GM12875 (cell line): ENCODE measurements around the gene CDK14.

Source experiments
- H3K4me3 ChIP-seq: one replicate; pipeline ENCODE4 v1.5.1; 2011; ENCODE audit warnings: low read depth, low read length, control low read depth
- CTCF ChIP-seq: IDR thresholded peaks from 2 replicates; pipeline ENCODE4 v1.5.1; 2011; ENCODE audit warnings: low read depth, mild to moderate bottlenecking, control low read depth, inconsistent platforms, low read length, moderate library complexity, borderline replicate concordance; ENCODE audit not compliant: insufficient read depth

Gene CDK14

GRCh38 chr7:90584378-90584777 is 11.7 kb upstream of the CDK14 start:
- TF ChIP-seq CTCF = no peak
- no peak overlapping the region for H3K4me3 ChIP-seq

- no peak overlapping the region for H3K4me3 ChIP-seq
- no peak for TF ChIP-seq CTCF
These were observed 10.0 kb upstream of the CDK14 start for GRCh38 chr7:90586091-90586490.

- TF ChIP-seq CTCF = no peak
- no peak overlapping the region for H3K4me3 ChIP-seq
These were observed 8.4 kb upstream of the CDK14 start for GRCh38 chr7:90587766-90588165.

GRCh38 chr7:90592033-90592432 is 4.1 kb upstream of the CDK14 start:
- H3K4me3 ChIP-seq = no peak overlapping the region
- TF ChIP-seq CTCF = no peak

GRCh38 chr7:90593205-90593604 is 2.9 kb upstream of the CDK14 start:
- H3K4me3 ChIP-seq = no peak overlapping the region
- no peak for TF ChIP-seq CTCF

GRCh38 chr7:90594751-90595317 is 1.3 kb upstream of the CDK14 start:
- TF ChIP-seq CTCF = no peak
- H3K4me3 ChIP-seq = no peak overlapping the region

- no peak for TF ChIP-seq CTCF
- peak overlapping the region; percentile 87 for H3K4me3 ChIP-seq
These were observed 750 bp upstream of the CDK14 start for GRCh38 chr7:90595342-90595800.
